ENCODE measurements around the gene METTL22.

The METTL22 gene

GRCh38 chr16:8595783-8596182 lies 25.7 kb upstream of the METTL22 start:
- no peak for DNase-seq

GRCh38 chr16:8596581-8596980 lies 24.9 kb upstream of the METTL22 start:
- no peak for DNase-seq

- no peak for DNase-seq
Observed at GRCh38 chr16:8600144-8600775, 21.2 kb upstream of the METTL22 start.

- DNase-seq: no peak
Observed at GRCh38 chr16:8605554-8605953, 15.9 kb upstream of the METTL22 start.

- no peak for DNase-seq
Observed at GRCh38 chr16:8607214-8607613, 14.3 kb upstream of the METTL22 start.

GRCh38 chr16:8611122-8611521 lies 10.4 kb upstream of the METTL22 start:
- DNase-seq: no peak

- DNase-seq: no peak
Observed at GRCh38 chr16:8611886-8612600, 9.5 kb upstream of the METTL22 start.

GRCh38 chr16:8614435-8615029 lies 7.0 kb upstream of the METTL22 start:
- no peak for DNase-seq

GRCh38 chr16:8619671-8620370 lies 1.7 kb upstream of the METTL22 start:
- DNase-seq: no peak

- DNase-seq: no peak
Observed at GRCh38 chr16:8620535-8620934, 963 bp upstream of the METTL22 start.

GRCh38 chr16:8621222-8621571 lies 301 bp upstream of the METTL22 start:
- DNase-seq: no peak

- no peak for DNase-seq
Observed at GRCh38 chr16:8622315-8622656, 788 bp downstream of the METTL22 start.

GRCh38 chr16:8623634-8624033 lies 2.1 kb downstream of the METTL22 start:
- DNase-seq: no peak

GRCh38 chr16:8625491-8626087 lies 4.1 kb downstream of the METTL22 start:
- no peak for DNase-seq

GRCh38 chr16:8626946-8627345 lies 5.4 kb downstream of the METTL22 start:
- no peak for DNase-seq

GRCh38 chr16:8627456-8627855 lies 6.0 kb downstream of the METTL22 start:
- DNase-seq: no peak

GRCh38 chr16:8628981-8629725 lies 7.7 kb downstream of the METTL22 start:
- no peak for DNase-seq

- DNase-seq: no peak
Observed at GRCh38 chr16:8630255-8630953, 8.9 kb downstream of the METTL22 start.

GRCh38 chr16:8631373-8631772 lies 9.9 kb downstream of the METTL22 start:
- no peak for DNase-seq

GRCh38 chr16:8631818-8632465 lies 10.4 kb downstream of the METTL22 start:
- no peak for DNase-seq

- DNase-seq: no peak
Observed at GRCh38 chr16:8632675-8633182, 11.2 kb downstream of the METTL22 start.
